NK-92 treated with Interleukin-12 subunit alpha and Interleukin-12 subunit beta, amount 100 ng/mL, for 24 hours (cell line): ENCODE data around the gene RBM19.

Source experiments
- DNase-seq: peaks from one replicate; lab custom pipeline; 2025; lab: John Stamatoyannopoulos, UW

The RBM19 gene

DNA sequence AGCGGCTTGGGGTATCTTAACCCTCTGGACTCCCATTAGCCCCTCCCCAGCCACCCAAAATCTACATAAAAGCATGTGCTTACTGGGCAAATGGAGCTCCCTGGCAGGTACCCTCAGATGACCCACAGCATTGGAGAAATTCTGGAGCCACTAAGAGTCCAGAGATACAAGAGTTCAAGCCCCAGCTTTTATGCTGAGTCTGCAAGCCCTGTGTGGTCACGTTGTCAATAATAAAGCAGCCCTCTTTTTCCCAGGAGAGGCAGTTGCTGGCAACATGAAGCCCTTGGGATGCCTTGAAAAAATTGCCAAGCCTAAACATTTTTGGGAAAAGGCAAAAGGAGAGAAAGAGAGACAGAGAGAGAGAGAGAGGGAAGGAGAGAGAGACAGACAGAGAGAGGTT lies 83.4 kb downstream of the RBM19 start:
- no peak for DNase-seq

DNA sequence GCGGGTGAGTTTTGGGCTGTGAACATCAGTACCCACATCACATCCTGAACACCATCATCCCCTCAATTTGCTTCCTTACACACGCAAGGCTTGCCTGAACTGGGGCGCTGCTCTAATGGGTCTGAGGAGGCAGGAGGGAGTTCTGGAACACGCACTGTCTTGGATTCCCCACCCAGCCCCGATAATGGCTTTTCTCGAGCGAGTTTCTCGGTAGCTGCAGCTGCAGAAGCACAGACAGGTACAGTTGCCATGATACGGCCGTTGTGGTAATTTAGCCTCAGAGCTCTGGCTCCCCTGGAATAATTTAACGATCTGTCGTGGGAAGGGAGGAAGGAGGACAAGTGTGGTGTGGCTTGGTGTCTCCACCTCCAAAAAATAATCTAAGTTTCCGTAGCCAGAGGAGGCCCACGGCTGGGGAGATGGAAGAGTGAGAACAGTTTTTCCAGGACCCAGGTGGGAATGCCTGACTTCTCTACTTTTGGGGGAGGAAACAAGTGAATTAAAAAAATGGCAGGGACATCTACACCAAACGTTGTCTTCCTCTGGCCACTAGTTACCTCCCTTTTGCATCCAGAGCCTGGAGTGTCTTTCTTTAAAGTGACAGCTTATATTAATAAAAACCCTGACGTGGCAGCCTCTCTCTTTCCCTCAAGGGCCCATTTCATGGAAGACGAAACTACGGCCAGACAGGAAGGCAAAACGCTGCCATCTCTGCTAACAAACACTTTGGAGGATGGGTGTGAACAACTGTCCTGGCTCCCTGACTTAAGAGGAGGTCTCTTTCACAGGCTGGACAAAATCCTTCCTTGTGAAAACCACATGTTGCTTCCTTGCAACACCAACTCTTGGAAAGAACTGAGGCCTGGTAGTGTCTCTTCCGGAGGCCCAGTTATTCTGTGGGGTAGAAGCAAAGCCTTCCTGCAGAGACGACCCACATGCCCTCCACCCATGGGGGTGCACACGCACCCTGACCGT lies 84.8 kb downstream of the RBM19 start:
- DNase-seq: no peak

DNA sequence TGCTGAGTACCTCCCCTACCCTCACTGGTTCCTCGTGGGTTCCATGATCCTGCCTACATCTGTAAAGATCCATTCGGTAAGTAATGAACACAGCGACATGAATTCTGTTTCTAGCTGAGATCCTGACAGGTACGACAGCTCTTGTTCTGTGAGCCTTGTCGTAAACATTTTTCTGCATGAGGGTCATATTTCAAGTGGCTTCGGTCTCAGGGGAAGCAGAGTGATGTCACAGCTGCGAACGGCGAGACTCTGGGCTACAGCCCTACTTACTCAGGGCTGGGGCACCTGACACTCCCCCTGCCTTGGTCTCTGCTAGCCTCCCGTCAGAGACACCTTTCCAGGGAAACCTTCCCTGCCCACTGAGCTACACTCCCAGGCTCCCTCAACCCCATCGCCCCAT lies 85.8 kb downstream of the RBM19 start:
- no peak for DNase-seq

DNA sequence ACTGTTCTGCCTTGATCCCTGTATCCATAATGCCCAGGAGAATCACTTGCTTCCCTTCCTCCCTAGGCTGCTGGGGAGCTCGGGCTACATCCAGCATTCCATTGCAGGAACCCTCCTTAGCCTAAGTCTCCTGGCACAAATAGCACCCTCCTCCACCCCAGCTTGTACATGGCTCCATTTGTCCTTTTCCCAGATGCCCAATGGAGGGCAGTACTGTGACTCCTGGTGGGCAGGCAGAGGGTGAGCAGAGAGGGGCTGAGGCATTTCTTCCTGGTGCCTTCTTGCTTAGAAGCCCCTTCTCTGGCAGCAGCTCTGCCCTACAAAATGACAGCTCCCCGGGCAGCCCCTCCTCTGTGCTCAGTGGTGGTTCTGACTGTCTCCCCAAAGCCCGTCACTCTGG lies 86.5 kb downstream of the RBM19 start:
- DNase-seq: no peak

DNA sequence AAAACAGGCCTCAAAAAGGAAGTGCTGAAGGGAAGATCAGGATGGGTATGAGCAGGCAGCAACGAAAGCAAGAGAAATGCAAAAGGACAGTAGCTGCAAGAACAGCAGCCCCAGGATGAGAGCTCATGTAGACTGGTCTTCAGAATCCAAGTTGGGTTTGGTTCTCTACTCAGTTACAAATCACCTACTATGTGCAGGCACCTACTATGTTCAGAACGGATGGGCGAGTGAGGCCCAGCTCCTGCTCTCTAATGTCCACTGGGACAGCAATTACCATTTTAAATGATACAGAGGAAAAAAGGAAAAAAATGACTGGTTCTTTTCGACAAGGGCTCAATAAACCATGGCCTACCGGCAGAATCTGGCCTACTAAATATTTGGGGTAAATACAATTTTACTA lies 88.5 kb downstream of the RBM19 start:
- DNase-seq: no peak

DNA sequence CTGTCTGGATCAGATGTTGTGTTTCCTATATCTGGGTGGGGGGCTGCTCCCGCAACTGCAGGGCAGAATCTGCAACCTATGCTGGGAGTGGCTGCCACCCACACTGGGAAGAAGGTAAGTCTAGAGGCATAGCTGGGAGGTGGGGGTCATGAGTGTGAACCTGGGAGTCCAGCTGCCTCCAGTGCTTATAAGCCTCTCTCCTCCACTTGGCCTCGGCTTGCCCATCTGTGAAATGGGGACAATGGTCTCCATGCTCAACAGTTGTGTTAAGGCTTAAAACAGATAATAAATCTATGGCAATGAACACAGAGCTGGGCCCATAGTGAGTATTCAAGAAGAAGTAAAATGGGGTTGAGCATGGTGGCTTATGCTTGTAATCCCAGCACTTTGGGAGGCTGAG lies 90.0 kb downstream of the RBM19 start:
- DNase-seq: no peak

DNA sequence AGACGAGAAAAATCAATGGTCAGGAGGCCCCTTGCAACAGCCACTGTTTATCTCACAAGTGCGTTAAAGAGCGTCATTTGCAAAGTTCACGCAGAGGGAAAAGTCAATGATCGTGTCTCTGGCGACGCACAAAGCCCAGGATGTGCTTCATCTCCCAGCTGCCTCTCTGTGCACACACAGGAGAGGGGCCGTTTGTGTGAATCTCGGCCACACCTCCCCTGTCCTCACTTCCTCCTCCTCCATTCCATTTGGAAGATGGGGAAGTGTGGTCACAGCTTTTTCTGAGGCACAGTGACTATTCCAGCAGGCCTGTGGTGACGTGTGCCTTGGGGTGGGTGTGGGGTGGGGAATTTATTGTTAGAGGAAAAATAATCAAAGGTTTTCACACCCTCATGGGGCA lies 90.4 kb downstream of the RBM19 start:
- DNase-seq: no peak

DNA sequence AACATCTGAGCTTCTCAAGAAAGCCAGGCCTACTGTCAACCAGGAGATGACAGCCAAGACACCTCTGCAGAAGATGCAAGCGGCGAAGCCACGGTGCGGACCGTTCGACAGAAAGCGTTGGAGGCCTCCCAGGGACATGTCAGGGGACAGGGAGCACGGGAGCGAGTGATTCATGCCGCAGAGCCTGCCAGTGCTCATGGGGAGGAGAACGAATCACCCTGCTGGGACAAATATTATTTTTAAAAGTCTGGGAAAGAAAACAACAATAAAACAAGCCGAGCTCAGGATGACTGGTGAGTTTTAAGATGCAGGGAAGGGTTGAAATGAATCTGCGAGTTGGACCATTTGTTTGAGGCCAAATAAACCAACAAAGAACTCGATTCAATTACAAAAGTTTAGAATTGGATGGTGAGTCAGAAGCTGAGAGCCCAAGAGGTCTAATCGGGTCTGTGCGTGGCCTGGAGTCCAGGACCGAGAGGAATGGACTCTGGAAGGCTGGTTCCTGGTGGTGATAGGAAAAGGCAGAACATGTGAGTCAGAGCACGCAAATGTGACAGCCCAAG lies 91.0 kb downstream of the RBM19 start:
- no peak for DNase-seq

DNA sequence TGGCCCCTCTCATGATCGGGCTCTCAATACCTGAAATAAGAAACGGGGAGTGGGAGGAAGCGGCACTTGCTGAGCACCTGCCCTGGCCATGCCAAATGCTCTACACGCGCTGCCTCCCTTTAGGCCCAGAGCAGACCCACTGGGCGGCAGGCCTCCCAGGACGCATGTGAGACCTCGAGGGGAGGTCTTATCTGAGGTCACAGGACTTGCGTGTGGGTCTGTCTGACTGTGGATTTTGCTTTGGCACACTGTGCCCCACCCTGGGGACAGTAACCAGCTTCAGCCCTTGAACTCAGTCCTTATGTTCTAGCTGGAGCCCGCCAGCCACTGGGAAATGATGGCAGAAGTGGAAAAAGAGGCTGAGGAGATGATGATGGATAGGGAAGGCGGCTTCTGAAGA lies 91.8 kb downstream of the RBM19 start:
- no peak for DNase-seq

DNA sequence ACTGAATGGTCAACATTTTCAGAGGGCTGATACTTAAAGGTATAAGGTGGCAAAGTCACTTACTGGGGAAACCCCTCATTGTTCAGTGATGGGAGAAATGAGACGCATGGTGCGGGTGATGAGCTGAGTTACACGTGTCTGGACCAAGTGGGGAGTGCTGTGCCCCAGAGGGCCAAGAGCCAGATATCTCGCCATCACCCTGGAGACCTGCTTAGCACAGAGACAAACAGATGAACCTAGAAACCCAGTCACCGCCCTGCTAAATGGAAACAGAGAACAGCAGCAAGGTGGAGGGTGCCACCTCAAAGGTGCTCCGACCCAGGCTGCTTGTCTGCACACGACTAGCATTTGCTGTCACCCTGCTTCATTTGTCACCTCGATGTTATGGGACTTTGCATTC lies 92.4 kb downstream of the RBM19 start:
- no peak for DNase-seq

DNA sequence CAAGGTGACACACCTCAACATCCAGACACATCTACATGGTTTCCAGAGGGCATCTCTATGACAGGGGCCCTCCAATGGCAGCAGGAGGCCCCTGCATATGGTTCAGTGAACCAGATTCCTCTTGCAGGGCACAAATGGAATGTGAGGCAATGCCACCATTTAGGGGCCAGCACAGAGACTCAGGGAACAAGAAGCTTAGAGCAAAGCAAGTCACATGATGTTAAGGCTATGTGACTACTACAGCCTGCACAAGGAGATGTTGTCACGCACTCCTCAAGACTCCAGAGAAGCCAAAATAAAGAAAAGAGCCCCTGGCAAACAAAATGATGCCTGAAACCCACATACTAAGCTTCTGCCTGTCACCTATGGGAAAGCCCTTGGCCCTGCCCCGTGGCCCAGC lies 95.2 kb downstream of the RBM19 start:
- DNase-seq: no peak

DNA sequence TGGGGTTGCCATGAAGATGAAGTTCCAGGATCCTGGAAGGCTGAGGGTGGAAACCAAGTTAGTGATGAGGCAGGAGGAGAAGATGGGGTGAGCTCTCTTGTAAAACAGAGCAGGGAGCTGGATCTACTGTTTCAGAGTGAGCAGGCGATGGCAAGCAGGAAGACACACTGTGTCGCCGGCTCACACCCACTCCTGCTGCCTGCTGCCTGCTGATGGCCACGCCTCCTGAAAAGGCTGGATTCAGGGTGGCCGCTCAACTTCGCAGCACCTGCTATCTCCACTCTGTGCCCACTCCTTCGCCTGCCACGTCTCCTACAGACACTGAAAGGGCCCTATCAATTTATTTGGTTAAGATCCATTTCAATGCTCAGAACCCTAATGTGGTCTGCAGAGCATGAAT lies 96.1 kb downstream of the RBM19 start:
- no peak for DNase-seq

DNA sequence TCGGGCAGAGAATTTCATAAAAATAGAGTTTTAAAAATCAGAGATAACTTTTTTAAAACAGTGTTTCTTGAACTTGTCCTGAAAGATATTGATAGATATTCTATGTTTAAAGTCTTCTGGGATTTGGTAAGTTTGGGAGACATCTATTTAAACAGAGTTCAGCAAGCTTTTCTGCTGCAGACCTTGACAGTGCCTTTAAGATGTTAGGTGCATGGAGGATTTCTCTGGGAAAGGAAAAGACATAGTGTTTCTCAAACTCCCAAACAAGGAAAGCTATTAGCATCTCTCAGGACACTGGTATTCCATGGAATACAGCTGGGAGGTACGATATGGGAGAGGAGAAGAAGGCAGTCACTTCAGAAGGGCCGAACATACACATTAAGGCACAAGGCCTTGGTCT lies 97.8 kb downstream of the RBM19 start:
- no peak for DNase-seq

DNA sequence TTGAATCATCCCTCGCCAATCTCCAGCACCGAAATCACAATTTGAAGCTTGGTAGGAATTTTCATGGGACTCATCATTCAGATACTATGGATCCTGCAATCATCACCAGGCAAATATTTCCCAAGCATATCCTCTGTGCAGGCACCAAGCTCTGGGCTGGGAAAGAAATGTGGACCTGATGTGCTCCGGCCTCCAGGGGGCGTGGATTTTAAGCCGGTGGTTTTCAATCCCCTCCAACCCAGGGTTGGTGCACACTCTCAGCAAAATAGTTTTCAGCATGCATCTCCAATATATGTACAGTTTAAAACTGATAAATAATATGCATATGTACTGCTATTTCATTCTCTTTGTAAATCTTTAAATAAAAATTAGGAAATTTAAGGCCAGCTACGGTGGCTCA lies 98.9 kb downstream of the RBM19 start:
- no peak for DNase-seq

DNA sequence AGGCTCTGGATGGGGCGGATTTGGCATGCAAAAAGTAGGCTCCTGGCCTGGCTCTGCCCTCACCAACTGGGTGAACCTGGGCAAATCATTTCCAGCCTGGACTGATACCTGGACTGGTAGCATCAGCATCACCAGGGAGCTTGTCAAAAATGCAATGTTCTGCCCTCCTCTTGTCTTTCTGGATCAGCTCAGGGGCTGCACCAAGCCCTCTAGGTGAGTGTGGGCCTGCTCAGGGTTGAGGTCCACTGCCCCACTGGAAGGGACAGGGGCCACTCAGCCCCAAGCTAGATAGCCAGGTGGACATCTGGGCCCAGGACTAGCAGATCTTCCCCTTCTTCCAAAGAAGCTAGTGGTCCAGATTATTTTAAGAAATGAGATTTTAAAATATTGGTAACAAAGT lies 99.6 kb downstream of the RBM19 start:
- DNase-seq: no peak

DNA sequence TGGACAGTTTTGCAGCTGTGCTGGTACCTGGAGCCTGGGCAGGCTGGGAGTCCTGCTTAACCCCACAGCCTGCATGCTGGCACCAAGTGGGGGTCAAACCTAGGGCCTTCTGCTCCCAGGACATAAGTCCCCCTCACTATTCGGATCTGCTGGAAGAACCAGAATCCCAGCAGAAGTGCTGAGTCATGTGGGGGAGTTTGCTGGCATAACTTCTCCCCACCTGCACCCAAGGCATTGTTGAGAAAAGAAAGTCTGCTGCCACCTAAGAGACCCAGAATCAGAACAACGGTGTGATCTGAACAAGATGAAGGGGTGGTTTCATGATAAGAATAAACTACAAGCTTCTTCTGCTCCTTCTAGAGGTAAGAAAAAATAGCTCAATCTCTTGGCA lies 102.7 kb downstream of the RBM19 start:
- no peak for DNase-seq

DNA sequence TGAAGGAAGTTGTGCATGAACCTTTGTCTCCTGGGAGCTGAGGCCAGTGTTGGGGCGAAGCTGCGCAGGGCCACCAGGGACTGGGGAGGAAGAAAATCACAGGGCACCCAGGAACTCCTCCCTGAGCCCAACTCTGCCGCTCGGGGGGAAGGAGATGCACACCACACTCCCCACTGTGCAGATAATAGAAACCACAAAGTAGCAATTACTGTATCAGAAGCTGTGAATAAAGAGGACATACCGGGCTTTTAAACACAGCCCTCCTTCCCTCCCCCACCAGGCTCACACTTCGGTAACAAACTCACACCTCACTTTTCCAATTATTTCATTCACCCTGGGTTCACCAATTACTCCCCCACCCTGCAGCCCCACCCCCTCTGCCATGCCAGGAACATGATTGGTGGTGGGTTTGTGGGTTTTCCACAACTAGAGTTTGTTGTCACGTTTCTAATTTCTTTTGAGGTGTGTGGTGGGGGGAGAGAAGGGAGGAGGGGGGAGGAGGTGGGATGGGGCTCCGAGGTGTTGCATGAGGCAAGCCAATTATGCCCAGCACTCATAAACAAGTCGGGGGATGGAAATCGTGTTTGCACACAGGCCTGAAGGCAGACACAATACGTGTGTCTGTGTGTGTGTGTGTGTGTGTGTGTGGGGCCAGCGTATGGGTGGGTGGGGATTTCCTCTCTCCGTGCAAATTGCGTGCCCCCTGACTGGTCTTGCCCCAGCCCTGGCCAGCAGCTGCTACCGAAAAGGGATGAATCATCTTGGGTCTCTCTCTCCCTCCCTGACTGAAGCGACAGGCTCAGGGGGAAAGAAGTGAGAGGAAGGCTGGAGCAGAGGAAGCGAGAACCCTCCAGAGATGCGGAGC lies 103.3 kb downstream of the RBM19 start:
- DNase-seq: no peak

DNA sequence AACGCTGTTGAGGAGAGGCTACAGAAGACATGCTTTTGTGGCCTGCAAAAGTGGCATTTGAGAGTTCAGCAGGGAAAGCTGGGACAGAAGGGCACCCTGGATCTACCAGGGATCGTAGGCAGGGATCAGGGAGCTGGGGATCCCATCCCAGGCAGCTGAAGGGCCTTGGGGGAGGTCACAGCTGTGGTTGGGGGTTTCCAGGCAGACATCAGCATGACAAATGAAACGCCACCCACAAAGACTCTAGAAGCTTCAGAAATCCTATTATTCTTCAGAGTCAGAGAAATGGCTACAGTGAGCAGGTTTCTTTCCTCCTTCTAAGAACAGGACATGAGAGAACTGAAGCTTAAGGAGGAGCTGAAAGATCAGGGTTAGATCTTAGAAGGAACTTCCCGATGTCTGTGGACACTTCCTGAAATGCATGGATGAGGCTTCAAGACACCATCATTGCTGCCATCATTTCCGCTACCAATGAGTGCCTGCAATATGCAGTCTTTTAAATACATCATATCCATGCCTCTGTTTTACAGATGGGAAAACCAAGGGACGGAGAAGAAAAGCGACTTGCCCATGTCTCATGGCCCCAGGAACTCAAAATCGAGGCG lies 104.3 kb downstream of the RBM19 start:
- DNase-seq: no peak

DNA sequence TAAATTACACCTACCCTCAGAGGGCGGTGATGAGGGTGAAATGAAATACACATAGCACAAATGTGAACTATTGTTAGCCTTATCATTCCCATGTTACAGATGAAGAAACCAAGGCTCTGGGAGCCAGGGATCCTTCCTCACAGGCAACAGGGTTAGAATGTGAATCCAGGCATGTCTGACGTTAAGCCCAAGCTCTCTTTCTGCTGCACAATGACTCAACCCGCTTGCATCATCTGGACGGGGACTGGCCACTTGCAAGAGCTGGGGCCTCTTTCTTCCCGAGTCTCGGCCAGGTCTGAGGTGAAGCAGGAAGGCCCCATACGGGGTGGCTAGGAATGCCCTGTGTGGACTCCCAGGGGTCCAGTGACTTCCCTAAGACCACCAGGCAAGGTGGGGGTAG lies 105.2 kb downstream of the RBM19 start:
- no peak for DNase-seq

DNA sequence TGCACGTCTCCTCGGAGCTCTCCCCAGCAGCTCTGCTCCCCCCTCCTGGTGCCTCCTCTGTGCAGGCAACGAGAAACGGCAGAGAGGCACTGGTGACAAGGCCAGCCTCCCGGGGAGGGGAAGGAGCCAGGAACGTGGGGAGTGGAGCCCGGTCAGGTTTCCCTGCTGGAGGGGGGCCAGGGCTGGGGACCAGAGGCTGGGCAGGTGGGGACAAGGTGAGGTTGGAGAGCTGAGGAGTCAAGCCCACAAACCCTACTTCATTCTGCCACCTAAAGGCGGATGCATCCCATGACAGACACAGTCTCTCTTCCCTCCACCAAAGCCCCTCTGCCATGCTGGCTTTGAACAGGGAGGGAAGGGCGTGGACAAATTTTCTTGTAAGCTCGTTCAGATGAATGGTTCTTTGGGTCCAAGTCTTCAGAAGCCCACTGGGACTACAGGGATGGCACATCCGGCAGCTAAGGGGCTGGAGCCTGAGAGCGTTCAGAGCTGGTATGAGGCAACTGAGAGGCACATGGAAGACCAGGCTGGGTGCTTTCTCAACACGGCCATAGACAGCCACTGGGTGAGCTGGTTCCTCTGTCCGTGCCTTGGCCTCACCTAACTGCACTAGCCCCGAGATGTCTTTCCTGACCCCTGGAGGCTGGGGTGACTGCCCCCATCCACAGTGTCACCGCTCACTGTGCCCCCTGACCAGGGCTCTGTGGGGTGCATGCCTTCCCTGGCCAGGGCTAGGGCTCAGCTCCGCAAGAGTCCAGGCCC lies 105.9 kb downstream of the RBM19 start:
- no peak for DNase-seq

DNA sequence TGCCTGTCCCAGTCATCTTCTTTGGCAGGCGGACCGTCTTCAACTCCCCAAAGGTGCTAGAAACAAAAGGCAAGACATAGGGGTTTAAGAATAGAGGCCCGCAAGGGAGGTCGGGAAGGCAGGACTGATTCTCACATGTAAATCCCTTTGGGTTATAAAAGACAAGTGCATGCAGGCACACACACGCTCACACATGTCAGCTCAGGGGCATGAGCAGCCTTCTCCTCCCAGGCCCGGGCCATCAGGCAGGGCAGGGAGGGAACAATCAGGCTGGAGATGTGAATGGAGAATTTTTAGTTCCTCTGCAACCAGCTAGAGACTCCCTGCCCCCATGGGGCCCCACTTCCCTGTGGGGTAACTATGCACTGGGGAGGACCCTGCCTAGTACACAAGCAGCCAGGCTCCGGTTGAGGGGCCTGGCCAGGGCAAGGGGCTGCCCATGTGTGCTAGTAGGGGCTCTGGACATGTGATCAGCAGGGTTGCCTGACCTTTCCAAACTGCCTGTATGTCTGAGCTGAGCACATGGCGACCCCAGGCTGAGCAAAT lies 107.2 kb downstream of the RBM19 start:
- DNase-seq: no peak
